ENCODE results near the gene MYO9A.

DNA sequence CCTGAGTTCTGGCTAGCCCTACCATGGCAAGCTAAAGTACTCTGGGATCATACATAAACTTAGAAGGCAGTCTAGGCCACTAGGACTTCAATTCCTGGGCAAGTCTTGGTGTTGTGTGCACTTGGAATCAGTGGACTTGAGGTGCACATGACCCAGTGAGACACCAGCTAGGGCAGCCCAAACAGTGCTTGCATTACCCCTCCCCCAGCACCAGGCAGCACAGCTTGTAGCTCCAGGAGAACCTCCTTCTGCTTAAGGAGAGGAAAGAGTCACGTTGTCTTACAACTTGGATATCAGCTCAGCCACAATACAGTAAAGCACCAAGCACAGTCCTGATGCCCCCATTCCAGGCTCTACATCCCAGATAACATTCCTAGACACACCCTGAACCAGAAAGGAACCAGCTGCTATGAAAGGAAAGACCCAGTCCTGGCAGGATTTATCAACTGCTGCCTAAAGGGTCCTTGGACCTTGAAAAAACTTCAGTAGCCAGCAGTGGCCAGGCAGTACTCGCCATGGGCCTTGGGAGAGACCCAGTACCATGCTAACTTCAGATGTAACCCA, 57.2 kb downstream of the MYO9A start:
- TF ChIP-seq, protein P1, sequence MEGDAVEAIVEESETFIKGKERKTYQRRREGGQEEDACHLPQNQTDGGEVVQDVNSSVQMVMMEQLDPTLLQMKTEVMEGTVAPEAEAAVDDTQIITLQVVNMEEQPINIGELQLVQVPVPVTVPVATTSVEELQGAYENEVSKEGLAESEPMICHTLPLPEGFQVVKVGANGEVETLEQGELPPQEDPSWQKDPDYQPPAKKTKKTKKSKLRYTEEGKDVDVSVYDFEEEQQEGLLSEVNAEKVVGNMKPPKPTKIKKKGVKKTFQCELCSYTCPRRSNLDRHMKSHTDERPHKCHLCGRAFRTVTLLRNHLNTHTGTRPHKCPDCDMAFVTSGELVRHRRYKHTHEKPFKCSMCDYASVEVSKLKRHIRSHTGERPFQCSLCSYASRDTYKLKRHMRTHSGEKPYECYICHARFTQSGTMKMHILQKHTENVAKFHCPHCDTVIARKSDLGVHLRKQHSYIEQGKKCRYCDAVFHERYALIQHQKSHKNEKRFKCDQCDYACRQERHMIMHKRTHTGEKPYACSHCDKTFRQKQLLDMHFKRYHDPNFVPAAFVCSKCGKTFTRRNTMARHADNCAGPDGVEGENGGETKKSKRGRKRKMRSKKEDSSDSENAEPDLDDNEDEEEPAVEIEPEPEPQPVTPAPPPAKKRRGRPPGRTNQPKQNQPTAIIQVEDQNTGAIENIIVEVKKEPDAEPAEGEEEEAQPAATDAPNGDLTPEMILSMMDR (tag by site-specific recombination; IDR thresholded peaks at IDR 0.05) = no peak
- TF ChIP-seq, protein P2, sequence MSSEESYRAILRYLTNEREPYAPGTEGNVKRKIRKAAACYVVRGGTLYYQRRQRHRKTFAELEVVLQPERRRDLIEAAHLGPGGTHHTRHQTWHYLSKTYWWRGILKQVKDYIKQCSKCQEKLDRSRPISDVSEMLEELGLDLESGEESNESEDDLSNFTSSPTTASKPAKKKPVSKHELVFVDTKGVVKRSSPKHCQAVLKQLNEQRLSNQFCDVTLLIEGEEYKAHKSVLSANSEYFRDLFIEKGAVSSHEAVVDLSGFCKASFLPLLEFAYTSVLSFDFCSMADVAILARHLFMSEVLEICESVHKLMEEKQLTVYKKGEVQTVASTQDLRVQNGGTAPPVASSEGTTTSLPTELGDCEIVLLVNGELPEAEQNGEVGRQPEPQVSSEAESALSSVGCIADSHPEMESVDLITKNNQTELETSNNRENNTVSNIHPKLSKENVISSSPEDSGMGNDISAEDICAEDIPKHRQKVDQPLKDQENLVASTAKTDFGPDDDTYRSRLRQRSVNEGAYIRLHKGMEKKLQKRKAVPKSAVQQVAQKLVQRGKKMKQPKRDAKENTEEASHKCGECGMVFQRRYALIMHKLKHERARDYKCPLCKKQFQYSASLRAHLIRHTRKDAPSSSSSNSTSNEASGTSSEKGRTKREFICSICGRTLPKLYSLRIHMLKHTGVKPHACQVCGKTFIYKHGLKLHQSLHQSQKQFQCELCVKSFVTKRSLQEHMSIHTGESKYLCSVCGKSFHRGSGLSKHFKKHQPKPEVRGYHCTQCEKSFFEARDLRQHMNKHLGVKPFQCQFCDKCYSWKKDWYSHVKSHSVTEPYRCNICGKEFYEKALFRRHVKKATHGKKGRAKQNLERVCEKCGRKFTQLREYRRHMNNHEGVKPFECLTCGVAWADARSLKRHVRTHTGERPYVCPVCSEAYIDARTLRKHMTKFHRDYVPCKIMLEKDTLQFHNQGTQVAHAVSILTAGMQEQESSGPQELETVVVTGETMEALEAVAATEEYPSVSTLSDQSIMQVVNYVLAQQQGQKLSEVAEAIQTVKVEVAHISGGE (tag by site-specific recombination; conservative IDR thresholded peaks at IDR 0.05; ENCODE audit: low read depth) = no peak
- no peak for TF ChIP-seq ZFP3 (tag by site-specific recombination; IDR thresholded peaks at IDR 0.05; ENCODE audit: low read depth)
- TF ChIP-seq, protein P3, sequence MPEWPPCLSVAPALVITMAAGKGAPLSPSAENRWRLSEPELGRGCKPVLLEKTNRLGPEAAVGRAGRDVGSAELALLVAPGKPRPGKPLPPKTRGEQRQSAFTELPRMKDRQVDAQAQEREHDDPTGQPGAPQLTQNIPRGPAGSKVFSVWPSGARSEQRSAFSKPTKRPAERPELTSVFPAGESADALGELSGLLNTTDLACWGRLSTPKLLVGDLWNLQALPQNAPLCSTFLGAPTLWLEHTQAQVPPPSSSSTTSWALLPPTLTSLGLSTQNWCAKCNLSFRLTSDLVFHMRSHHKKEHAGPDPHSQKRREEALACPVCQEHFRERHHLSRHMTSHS (tag by site-specific recombination; IDR thresholded peaks at IDR 0.05) = no peak
- TF ChIP-seq, protein P4, sequence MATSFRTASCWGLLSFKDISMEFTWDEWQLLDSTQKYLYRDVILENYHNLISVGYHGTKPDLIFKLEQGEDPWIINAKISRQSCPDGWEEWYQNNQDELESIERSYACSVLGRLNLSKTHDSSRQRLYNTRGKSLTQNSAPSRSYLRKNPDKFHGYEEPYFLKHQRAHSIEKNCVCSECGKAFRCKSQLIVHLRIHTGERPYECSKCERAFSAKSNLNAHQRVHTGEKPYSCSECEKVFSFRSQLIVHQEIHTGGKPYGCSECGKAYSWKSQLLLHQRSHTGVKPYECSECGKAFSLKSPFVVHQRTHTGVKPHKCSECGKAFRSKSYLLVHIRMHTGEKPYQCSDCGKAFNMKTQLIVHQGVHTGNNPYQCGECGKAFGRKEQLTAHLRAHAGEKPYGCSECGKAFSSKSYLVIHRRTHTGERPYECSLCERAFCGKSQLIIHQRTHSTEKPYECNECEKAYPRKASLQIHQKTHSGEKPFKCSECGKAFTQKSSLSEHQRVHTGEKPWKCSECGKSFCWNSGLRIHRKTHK (tag by site-specific recombination; IDR thresholded peaks at IDR 0.05) = no peak
- TF ChIP-seq PRDM1 (tag by site-specific recombination; IDR thresholded peaks at IDR 0.05) = no peak
- no peak for TF ChIP-seq ZNF248 (tag by site-specific recombination; IDR thresholded peaks at IDR 0.05)
- TF ChIP-seq, protein P5, sequence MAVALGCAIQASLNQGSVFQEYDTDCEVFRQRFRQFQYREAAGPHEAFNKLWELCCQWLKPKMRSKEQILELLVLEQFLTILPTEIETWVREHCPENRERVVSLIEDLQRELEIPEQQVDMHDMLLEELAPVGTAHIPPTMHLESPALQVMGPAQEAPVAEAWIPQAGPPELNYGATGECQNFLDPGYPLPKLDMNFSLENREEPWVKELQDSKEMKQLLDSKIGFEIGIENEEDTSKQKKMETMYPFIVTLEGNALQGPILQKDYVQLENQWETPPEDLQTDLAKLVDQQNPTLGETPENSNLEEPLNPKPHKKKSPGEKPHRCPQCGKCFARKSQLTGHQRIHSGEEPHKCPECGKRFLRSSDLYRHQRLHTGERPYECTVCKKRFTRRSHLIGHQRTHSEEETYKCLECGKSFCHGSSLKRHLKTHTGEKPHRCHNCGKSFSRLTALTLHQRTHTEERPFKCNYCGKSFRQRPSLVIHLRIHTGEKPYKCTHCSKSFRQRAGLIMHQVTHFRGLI (tag by site-specific recombination; IDR thresholded peaks at IDR 0.05) = no peak
- TF ChIP-seq ZNF501 (tag by site-specific recombination; IDR thresholded peaks at IDR 0.05) = no peak
- no peak for TF ChIP-seq ZNF140 (tag by site-specific recombination; IDR thresholded peaks at IDR 0.05)
- TF ChIP-seq SP7 (tag by site-specific recombination; IDR thresholded peaks at IDR 0.05) = no peak
- TF ChIP-seq, protein P6, sequence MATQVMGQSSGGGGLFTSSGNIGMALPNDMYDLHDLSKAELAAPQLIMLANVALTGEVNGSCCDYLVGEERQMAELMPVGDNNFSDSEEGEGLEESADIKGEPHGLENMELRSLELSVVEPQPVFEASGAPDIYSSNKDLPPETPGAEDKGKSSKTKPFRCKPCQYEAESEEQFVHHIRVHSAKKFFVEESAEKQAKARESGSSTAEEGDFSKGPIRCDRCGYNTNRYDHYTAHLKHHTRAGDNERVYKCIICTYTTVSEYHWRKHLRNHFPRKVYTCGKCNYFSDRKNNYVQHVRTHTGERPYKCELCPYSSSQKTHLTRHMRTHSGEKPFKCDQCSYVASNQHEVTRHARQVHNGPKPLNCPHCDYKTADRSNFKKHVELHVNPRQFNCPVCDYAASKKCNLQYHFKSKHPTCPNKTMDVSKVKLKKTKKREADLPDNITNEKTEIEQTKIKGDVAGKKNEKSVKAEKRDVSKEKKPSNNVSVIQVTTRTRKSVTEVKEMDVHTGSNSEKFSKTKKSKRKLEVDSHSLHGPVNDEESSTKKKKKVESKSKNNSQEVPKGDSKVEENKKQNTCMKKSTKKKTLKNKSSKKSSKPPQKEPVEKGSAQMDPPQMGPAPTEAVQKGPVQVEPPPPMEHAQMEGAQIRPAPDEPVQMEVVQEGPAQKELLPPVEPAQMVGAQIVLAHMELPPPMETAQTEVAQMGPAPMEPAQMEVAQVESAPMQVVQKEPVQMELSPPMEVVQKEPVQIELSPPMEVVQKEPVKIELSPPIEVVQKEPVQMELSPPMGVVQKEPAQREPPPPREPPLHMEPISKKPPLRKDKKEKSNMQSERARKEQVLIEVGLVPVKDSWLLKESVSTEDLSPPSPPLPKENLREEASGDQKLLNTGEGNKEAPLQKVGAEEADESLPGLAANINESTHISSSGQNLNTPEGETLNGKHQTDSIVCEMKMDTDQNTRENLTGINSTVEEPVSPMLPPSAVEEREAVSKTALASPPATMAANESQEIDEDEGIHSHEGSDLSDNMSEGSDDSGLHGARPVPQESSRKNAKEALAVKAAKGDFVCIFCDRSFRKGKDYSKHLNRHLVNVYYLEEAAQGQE (tag by site-specific recombination; IDR thresholded peaks at IDR 0.05) = no peak
- no peak for TF ChIP-seq ZNF776 (tag by site-specific recombination; IDR thresholded peaks at IDR 0.05; ENCODE audit: borderline replicate concordance)
